ENCODE measurements around the gene CRLF3.
"Not testable (repeated sequence)": the region's sequence is repeated elsewhere in the genome, so short reads cannot be mapped to it uniquely, and the experiment has no call there.

DNA sequence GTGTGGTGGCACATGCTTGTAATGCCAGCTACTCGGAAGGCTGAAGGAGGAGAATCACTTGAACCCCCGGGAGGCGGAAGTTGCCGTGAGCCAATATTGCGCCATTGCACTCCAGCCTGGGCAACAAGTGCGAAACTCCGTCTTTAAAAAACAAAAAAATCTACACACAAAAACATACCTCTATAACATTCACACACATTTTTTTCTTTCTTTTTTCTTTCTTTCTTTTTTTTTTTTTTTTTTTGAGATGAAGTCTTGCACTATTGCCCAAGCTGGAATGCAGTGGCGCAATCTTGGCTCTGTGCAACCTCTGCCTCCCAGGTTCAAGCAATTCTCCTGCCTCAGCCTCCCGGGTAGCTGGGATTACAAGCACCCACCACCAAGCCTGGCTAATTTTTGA, 9.6 kb downstream of the CRLF3 start:
- TF ChIP-seq, protein P1, sequence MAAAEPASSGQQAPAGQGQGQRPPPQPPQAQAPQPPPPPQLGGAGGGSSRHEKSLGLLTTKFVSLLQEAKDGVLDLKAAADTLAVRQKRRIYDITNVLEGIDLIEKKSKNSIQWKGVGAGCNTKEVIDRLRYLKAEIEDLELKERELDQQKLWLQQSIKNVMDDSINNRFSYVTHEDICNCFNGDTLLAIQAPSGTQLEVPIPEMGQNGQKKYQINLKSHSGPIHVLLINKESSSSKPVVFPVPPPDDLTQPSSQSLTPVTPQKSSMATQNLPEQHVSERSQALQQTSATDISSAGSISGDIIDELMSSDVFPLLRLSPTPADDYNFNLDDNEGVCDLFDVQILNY (CRISPR knock-in tag; IDR thresholded peaks at IDR 0.05): not testable (repeated sequence)
- TF ChIP-seq ZNF121 (CRISPR knock-in tag; IDR thresholded peaks at IDR 0.05); TCF7 (CRISPR knock-in tag; IDR thresholded peaks at IDR 0.05; ENCODE audit: low read depth); PRRX2 (CRISPR knock-in tag; IDR thresholded peaks at IDR 0.05); ZNF512 (CRISPR knock-in tag; IDR thresholded peaks at IDR 0.05; ENCODE audit: borderline replicate concordance); USF1 (CRISPR knock-in tag; IDR thresholded peaks at IDR 0.05); ESRRA (CRISPR knock-in tag; IDR thresholded peaks at IDR 0.05; ENCODE audit: borderline replicate concordance); TP53 (CRISPR knock-in tag; IDR thresholded peaks at IDR 0.05); AFF4 (CRISPR knock-in tag; IDR thresholded peaks at IDR 0.05; ENCODE audit: borderline replicate concordance): not testable (repeated sequence)
- TF ChIP-seq, protein P2, sequence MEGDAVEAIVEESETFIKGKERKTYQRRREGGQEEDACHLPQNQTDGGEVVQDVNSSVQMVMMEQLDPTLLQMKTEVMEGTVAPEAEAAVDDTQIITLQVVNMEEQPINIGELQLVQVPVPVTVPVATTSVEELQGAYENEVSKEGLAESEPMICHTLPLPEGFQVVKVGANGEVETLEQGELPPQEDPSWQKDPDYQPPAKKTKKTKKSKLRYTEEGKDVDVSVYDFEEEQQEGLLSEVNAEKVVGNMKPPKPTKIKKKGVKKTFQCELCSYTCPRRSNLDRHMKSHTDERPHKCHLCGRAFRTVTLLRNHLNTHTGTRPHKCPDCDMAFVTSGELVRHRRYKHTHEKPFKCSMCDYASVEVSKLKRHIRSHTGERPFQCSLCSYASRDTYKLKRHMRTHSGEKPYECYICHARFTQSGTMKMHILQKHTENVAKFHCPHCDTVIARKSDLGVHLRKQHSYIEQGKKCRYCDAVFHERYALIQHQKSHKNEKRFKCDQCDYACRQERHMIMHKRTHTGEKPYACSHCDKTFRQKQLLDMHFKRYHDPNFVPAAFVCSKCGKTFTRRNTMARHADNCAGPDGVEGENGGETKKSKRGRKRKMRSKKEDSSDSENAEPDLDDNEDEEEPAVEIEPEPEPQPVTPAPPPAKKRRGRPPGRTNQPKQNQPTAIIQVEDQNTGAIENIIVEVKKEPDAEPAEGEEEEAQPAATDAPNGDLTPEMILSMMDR (IDR thresholded peaks at IDR 0.05): not testable (repeated sequence)
- TF ChIP-seq, protein P3, sequence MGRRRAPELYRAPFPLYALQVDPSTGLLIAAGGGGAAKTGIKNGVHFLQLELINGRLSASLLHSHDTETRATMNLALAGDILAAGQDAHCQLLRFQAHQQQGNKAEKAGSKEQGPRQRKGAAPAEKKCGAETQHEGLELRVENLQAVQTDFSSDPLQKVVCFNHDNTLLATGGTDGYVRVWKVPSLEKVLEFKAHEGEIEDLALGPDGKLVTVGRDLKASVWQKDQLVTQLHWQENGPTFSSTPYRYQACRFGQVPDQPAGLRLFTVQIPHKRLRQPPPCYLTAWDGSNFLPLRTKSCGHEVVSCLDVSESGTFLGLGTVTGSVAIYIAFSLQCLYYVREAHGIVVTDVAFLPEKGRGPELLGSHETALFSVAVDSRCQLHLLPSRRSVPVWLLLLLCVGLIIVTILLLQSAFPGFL (CRISPR knock-in tag; IDR thresholded peaks at IDR 0.05; ENCODE audit: borderline replicate concordance): not testable (repeated sequence)
- TF ChIP-seq, protein P4, sequence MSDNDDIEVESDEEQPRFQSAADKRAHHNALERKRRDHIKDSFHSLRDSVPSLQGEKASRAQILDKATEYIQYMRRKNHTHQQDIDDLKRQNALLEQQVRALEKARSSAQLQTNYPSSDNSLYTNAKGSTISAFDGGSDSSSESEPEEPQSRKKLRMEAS (CRISPR knock-in tag; IDR thresholded peaks at IDR 0.05): not testable (repeated sequence)

All from WTC11 (cell line).